Coronary artery (tissue), 2 donors: ENCODE data around the gene C14orf93.
"Not testable (repeated sequence)": the region's sequence is repeated elsewhere in the genome, so short reads cannot be mapped to it uniquely, and the experiment has no call there.

Experiments
- DNase-seq: peaks from one replicate; pipeline ENCODE4 v3.0.0-alpha.2; 2017; ENCODE audit warnings: low spot score
- H3K27ac ChIP-seq, 2 donors: fragments of 200-600 bp; sonication (generic); one replicate each; pipeline ENCODE4 v1.5.1; 2016 to 2019
- H3K4me3 ChIP-seq: fragments of 200-600 bp; sonication (generic); 2 replicates; pipeline ENCODE4 v1.5.1; 2016; ENCODE audit warnings: mild to moderate bottlenecking, moderate library complexity
- CTCF ChIP-seq: fragments of 200-600 bp; sonication (generic); IDR thresholded peaks from one replicate; pipeline ENCODE4 v1.5.1; 2019; ENCODE audit warnings: antibody characterized with exemption

C14orf93 gene

DNA sequence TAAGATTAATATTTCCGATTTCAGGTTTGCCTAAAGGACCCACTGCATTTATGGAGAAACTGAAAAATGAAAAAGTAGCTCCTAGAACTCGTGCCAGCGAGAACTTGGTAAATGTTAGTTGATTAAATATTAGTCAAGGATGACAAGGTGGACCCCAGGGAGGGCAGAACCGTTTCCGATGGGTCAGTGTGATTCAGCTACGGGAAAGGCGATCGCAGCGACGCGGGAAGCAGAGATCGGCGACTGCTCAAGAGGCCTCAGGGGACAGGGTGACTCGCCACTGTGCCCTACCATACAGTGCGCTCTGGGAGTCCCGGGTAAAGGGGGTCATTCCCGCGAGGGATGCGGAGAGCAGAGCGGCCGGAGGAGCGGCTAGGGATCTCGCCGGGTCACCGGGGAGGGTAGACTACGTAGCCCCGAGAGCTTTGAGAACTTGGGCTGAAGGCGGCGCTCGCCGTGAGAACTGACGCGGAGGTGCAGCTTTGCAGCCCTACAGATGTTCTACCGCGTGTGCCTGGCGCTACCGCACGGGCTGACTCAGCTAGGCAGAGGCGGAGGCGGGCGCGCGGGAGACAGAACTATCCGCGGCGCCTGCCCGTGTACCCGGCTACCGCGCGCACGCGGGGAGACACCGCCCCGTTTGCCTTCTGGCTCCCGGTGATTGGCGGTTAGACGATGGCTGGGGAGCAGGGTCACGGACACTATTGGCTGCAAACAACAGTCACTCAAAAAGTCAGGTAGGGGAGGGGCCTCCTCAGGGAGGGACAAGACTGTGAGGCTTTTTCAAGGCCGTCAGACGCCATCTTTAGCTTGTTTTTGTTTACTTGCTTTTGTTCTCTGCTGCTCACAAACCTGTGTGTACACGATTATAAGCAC lies 3.2 kb downstream of the C14orf93 start:
- TF ChIP-seq CTCF: no peak
- H3K27ac ChIP-seq: peak overlapping the region; percentile 64 to 94
- H3K4me3 ChIP-seq: peak overlapping the region; percentile 82
- peak; percentile 97 for DNase-seq

DNA sequence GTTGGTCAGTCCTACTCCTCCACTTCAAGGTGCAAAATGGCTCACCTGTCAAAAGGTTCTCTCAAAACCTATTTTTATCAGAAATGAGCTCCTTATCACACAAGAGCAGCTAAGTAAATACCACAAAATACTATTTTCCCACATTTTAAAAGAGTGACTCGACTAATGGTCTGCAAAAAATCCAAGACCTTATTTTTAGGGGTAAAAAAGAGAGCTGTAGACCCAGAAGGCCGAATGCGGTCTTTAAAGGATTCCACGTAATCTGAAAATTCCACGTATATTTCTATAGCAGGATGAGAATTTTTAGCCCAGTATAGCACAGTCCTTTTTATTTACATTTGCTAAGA lies 3.8 kb downstream of the C14orf93 start:
- TF ChIP-seq CTCF: no peak
- DNase-seq: no peak
- peak overlapping the region; percentile 64 to 94 for H3K27ac ChIP-seq
- H3K4me3 ChIP-seq: peak overlapping the region; percentile 82

DNA sequence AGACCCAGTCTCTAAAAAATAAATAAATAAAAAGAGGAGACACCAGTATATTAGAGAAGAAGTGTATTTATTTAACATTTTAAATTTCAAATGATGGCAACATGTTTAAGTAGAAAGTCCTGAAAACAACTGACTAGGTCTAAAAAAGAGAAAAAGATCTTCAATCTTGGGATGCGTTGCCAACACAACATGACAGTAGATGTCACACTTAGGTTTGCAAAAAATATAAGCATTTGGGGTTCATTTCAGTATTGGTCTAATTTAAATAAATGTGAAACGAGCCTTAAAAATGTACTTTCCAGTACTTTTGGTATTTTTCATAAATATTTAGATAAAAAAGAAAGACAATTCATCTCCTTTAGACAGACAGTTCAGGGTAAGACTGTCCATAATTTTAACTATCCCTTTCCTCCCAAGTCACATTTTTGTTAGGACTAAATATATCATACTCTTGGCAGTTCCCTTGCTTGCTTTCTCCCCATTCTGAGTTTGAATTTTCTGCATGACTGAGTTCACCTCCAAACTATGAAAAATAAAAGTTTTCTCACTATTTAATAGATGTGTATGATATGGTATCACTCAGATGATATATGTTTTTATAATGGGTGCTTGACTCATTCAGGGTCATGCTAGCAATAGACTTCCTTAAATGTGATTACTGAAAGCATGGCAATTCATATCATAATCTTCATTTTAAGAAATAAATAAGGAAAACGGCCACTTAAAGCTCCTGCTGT lies 4.3 kb downstream of the C14orf93 start:
- no peak for DNase-seq
- TF ChIP-seq CTCF: no peak
- no peak overlapping the region for H3K4me3 ChIP-seq
- H3K27ac ChIP-seq: no peak overlapping the region

GRCh38 chr14:23004274-23004673 lies 5.7 kb downstream of the C14orf93 start:
- H3K4me3 ChIP-seq, DNase-seq, H3K27ac ChIP-seq: not testable (repeated sequence)

DNA sequence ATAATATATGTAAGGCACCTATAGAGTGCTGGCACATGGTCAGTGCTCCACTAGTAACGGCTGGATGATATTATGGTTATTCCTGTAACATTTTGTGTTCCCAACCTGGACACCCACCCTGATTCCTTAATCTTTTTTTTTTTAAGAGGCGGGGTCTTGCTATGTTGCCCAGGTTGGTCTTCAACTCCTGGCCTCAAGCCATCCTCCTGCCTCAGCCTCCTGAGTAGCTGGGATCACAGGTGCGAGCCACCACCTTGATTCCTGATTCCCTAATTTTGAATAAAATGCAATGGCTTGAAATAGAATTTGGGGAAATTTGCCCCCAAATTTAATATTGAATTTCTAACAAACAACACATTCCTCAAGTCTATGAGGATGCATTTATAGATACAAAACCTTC lies 7.4 kb downstream of the C14orf93 start:
- DNase-seq: no peak
- Histone ChIP-seq H3K27ac (no peak overlapping the region), H3K4me3 (no peak overlapping the region)
- TF ChIP-seq CTCF: no peak

DNA sequence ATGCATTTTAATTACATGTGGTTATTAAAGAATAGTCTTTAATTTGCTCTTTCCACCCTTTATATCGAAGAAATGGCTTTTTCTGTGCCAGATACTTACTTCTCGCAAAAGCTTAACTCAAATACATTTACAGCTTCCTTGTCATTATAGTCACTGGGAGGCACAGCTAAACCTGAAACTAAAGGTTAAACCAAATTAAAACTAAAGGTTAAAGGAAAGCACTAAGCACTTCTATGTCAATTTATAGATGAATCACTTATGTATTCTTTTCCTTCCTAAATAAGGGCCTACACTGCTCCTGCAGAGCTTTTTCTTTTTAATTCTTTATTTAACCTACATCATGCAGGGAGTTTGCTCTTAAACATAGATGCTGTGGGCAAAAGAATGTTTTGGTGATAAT lies 9.1 kb downstream of the C14orf93 start:
- TF ChIP-seq CTCF: no peak
- H3K4me3 ChIP-seq: no peak overlapping the region
- DNase-seq: no peak
- H3K27ac ChIP-seq: no peak overlapping the region

DNA sequence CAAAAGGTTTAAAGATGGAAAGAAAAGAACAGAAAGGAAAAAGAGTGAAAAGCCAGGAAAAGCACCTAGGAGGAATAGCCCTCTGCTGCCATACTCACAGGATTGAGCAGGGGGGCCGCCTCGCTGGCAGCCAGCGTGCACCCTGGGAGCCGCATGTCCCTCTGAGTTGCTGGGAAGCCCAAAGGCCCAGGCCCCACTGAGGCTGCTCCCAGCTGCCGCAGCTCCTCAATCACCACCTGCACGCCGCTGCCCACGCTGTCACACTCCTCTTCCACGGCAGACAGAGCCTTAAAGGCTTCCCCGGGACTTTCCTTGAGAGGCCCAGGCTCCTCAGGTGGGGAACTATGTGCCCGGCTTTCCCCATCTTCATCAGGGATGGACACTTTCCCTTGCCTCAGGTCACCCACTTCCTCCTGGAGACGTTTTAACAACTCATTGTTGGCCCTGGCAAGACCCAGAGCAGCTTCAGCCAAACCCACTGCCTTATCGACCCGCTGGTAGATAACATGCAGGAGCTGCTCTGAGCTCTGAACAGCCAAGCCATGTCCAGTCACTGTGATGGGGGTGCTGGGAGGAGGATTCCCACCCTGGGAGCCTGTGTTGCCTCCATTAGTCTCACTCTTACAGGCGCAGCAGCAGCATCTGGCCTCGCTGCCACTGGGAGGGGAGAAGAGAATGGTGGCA lies 11.5 kb downstream of the C14orf93 start:
- Histone ChIP-seq H3K27ac (no peak overlapping the region), H3K4me3 (no peak overlapping the region)
- DNase-seq: no peak
- no peak for TF ChIP-seq CTCF
